HG02759 (cell line): Measurements from ENCODE around the gene HNRNPL.
A peak's percentile ranks its signal among the peaks of the same experiment; 100 is the strongest.
"Not testable (repeated sequence)": the region's sequence is repeated elsewhere in the genome, so short reads cannot be mapped to it uniquely, and the experiment has no call there.

Experiments
- ATAC-seq: cut with Tn5 transposase; IDR thresholded peaks from one replicate; pipeline ENCODE4 v1.9.1; 2021; ENCODE audit warnings: mild to moderate bottlenecking, moderate library complexity; ENCODE audit not compliant: unreplicated experiment

Gene HNRNPL

GRCh38 chr19:38869836-38870607 is 20.2 kb upstream of the HNRNPL start:
- peak; percentile 84 for ATAC-seq

GRCh38 chr19:38869160-38869835 is 19.5 kb upstream of the HNRNPL start:
- ATAC-seq = no peak

- ATAC-seq = no peak
These were observed 18.8 kb upstream of the HNRNPL start for GRCh38 chr19:38868551-38868950.

GRCh38 chr19:38867171-38867780 is 17.5 kb upstream of the HNRNPL start:
- ATAC-seq = no peak

GRCh38 chr19:38862321-38863059 is 12.7 kb upstream of the HNRNPL start:
- ATAC-seq = no peak

GRCh38 chr19:38861368-38861767 is 11.6 kb upstream of the HNRNPL start:
- no peak for ATAC-seq

- not testable (repeated sequence) for ATAC-seq
These were observed 9.9 kb upstream of the HNRNPL start for GRCh38 chr19:38859631-38860204.

- no peak for ATAC-seq
These were observed 7.0 kb upstream of the HNRNPL start for GRCh38 chr19:38856813-38857212.

GRCh38 chr19:38855751-38856150 is 6.0 kb upstream of the HNRNPL start:
- ATAC-seq = not testable (repeated sequence)

- ATAC-seq = not testable (repeated sequence)
These were observed 5.2 kb upstream of the HNRNPL start for GRCh38 chr19:38854961-38855360.

GRCh38 chr19:38853214-38853613 is 3.4 kb upstream of the HNRNPL start:
- ATAC-seq = no peak

- no peak for ATAC-seq
These were observed 2.7 kb upstream of the HNRNPL start for GRCh38 chr19:38852231-38853044.

- ATAC-seq = peak; percentile 27
These were observed 1.9 kb upstream of the HNRNPL start for GRCh38 chr19:38851622-38852230.

GRCh38 chr19:38850976-38851621 is 1.3 kb upstream of the HNRNPL start:
- ATAC-seq = no peak

GRCh38 chr19:38850436-38850975 is 720 bp upstream of the HNRNPL start:
- ATAC-seq = peak; percentile 64

GRCh38 chr19:38849147-38849859 is 483 bp downstream of the HNRNPL start:
- ATAC-seq = peak; percentile 38

GRCh38 chr19:38848299-38849146 is 1.3 kb downstream of the HNRNPL start:
- no peak for ATAC-seq
